ENCODE results near the gene MYO18A.

The MYO18A gene

DNA sequence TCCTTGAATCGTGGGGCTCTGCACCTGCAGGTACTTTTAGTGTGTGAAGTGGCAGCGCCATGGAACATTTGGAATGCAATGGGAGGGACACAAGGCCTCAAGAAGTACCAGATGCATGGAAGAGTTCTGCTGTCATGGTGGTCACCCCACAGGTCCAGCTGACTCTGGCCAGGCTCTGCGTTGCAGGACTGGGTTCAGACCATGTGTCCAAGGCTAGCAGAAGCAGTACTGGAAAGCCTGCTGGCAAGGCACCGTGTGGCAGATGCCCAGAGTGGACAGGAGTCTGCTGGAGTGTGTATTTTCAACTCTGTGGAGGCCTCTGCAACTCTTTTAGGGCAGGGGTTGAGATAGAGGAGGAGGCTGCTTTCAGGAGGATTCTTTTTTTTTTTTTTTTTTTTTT, 135.2 kb downstream of the MYO18A start:
- DNase-seq = no peak

DNA sequence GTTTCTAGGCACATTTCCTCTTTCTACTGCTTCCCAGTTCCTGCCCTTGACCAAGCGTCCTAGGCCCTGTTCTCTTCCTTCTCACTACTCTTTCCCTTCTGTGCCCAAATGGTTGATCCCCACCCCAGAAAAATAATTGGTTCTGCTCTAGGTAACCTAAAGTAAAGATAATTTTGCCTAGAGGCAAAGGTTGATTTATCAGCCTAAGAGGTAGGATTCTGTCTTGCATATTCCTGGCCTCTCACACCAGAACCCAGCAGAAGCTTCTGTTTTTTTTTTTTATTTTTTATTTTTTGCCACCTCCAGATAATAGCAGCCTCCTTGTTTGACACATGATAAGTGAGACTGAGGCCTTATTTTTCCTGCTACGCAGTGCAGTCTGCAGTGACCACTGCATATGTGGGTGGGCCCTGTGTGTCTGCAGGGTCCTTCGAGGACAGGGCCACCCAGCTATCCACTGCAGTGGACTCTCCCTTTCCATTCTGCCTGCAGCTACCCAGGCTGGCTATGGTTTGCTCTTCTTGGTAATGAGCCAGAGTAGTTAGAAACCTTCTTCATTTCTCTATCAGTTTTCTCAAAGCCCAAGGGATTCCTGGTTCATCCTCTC, 136.6 kb downstream of the MYO18A start:
- no peak for DNase-seq

DNA sequence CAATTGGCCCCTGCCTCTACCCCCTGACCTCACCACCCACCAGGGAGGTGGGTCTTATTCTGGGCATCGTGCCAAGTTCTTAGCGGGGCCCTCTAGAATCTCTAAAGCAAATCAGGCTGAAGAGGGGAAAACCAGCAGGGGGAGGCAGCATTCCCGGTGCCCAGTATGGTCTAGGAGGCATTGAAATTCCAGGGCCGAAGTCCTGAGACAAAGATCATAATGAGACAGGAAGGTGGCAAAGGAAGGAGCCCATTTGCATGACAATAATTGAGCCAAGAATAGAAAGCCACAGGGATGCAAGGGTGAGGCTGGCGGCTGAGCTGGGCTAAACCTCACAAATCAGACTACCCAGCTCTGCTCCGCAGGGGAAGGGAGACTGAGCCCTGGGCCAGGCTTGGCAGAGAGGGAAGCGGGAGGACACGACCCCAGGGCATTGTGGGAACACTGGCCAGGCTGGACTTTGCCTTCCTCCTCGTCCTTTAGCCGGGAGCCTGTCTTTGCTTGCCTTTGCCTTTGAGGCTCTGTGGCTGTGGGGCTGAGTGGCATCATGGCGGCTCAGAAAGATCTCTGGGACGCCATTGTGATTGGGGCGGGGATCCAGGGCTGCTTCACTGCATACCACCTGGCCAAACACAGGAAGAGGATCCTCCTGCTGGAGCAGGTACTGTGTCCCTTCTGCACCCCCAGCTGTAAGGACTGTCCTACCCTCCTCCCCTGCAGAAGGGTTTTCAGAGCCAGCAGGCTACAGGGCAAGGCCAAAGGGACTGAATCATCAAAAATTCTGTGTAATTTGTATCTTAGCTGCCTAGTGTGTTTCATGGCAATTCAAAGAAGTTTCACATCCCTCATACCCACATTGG, 137.3 kb downstream of the MYO18A start, which contains the start of gene PIPOX:
TSS of gene PIPOX (plus strand) at position 463 of the 860 bp plus-strand sequence. CDS start at position 548, 85 bp downstream.
- peak; percentile 98 for DNase-seq

DNA sequence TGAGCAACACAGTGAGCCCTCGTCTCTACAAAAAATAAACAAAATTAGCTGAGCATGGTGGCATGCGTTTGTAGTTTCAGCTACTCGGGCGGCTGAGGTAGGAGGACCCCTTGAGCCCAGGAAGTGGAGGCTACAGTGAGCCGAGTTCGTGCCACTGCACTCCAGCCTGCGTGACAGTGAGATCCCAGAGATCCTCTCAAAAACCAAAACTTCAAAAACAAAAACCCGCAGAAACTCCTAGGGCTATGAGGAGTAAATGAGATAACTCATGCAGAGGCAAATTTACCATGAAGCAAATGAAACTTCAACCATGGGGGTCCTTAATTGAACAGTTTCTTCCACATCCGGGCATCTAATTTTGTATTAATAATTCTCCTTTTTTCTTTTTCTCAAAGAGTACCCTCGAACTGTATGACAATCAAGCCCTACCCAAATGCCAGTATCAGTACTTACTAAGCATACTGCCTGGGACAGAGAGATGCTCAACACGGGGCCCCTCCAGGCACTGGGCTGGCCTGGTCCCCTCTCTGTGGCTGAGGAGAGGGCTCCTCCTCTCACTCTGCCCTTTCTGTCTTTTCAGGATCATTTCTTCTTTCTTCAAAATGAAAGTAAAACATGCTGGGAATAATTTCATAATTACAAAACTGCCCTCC, 138.0 kb downstream of the MYO18A start:
- DNase-seq = no peak

DNA sequence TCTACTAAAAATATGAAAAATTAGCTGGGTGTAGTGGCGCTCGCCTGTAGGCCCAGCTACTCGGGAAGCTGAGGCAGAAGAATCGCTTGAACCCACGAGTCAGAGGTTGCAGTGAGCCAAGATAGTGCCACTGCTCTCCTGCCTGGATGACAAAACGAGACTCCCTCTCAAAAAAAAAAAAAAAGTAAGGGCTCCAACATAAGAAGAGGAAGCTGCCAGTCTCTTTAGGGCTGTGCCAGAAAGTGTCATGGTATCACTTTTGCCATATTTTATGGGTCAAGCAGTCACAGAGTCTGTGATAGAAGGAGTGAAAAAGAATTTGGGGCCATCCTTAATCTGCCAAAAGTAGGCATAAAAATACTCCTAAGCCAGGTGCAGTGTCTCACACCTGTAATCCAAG, 138.6 kb downstream of the MYO18A start:
- no peak for DNase-seq

DNA sequence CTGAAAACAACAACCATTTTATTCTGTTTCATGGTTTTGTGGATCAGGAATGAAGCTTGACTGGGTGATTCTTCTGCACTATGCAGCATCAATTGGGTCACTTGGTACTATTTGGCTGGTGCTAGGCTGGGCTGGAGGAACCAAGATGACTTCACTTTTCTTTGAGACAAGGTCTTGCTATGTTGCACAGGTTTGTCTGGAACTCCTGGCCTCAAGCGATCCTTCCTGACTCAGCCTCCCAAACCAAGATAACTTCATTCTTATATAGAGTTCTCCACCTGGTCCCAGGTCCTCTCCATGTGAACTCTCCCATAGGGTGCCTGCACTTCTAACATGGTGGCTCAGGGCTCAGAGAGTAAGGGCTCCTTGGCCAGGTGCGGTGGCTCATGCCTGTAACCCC, 139.1 kb downstream of the MYO18A start:
- DNase-seq = no peak

DNA sequence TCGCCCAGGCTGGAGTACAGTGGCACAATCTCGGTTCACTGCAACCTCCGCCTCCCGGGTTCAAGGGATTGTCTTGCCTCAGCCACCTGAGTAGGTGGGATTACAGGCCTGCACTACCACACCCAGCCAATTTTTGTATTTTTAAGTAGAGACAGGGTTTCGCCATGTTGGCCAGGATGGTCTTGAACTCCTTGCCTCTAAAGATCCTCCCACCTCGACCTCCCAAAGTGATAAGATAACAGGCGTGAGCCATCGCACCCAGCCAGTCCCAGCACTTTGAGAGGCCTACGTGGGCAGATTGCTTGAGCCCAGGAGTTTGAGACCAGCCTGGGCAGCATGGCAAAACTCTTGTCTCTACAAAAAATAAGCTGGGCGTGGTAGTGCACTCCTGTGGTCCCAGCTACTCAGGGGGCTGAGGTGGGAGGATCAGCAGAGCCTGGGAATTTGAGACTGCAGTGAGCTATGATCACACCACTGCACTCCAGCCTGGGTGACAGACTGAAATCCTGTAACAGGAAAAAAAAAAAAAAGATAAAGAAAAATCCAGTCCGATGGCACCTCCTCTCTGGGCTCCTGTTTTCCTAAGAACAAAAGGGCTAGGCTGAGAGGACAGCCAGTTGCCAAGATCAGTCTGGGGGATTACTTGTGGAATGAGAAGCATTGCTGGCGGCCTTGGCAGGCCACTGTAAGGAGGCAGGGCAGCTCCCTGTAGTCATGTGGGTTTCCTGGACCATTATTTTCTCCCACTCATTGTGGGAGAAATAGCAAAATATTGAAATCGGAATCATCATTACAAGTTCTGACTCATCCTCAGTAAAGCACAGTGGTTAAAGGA, 140.2 kb downstream of the MYO18A start:
- DNase-seq = no peak

DNA sequence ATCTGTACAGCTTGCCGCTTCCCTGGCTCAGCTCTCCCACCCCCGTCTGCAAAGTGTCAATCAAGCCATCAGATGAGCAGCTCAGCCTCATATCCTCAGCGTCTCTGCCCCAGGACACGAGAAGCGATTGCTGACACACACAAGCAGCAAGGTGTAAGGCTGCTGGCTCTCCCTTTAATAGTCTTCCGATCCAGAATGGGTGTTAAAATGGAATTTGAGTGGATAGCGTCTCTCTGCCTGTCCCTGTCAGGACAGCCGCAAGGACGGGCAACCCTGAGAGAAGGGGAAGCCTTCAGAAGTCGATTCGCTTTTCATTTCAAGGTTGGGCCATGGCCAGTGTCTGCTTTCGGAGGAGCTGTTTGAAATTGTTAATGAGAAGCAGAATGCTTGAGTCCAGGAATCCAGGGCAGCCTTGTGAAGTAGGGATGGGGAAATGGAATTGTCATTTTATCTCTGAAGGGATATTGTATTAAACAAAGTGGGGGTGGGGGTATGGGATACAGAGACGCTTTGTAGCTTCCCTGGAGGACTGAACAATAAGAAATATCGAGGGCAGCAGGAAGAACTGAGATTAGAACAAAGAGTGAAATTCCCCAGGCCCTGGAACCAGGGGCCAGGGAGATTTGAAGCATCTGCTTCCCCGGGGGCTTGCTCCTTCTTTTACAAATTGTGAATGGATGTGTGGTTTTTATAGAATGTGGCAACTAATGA, 142.0 kb downstream of the MYO18A start:
- no peak for DNase-seq

DNA sequence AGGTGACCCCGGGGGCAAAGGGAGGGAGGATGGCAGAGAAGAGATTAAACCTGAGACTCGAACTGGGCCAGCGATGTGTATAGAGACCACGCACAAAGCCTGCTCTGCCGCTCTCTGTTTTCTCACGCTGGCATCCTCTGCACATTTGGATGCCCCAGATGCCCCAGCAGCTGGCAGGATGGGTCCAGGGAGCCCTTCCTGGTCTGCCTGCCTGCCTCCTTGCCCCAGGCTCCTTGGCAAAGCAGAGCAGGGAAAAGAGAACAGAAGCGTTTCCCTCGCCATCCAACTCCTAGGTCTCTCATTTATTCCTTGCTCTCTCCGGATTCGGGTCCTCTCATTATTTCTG, 142.5 kb downstream of the MYO18A start:
- no peak for DNase-seq

DNA sequence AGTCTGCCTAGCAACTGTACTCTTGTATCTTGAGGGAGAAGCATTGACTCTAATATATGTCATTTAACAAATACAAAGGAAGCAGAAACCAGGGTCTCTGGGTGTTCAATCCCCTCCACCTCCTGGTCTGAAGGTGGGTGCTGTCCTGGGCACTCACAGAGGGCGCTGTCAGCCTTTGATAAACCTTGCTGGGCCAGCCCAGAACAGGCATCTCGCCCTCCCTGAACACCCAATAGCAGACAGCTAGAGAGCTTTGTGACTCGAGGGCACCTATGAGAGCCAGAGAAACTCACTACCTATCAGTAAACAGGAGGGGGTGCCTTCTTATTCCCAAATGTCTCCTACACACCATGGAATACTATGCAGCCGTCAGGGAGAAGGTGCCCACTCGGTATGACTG, 143.6 kb downstream of the MYO18A start:
- no peak for DNase-seq

DNA sequence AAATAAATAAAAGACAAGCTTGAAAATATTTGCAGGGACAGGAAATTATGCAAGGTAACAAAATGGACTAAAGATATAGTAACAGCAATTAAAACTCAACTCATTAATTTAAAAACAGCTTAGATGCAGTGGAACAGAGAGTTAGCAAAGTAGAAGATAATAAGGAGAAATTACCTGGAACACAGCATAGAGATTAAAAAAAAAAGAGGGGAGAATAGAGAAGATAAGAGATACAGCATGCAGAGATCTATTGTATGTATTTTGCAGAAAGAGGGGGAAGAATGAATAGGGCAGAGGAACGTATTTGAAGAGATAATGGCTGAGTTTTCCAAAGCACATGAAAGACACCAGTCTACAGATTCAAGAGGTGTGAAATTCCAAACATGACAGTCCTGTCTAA, 145.7 kb downstream of the MYO18A start:
- no peak for DNase-seq

DNA sequence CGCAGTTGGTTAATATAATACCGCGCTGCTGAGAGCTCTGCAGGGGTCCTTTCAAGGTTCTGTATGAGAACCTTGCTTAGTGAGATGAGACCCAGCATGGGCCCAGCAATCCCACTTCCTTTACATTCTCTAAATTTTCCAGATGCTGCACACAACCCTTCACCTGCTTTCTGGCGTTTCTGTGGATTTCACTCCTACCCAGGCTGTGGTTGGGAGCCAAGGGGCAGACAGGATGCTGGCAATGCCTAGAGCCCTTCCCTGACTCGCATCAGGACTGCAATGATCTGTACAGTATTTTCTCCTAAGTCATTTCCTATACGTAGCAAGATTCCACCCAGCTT, 147.4 kb downstream of the MYO18A start:
- no peak for DNase-seq

DNA sequence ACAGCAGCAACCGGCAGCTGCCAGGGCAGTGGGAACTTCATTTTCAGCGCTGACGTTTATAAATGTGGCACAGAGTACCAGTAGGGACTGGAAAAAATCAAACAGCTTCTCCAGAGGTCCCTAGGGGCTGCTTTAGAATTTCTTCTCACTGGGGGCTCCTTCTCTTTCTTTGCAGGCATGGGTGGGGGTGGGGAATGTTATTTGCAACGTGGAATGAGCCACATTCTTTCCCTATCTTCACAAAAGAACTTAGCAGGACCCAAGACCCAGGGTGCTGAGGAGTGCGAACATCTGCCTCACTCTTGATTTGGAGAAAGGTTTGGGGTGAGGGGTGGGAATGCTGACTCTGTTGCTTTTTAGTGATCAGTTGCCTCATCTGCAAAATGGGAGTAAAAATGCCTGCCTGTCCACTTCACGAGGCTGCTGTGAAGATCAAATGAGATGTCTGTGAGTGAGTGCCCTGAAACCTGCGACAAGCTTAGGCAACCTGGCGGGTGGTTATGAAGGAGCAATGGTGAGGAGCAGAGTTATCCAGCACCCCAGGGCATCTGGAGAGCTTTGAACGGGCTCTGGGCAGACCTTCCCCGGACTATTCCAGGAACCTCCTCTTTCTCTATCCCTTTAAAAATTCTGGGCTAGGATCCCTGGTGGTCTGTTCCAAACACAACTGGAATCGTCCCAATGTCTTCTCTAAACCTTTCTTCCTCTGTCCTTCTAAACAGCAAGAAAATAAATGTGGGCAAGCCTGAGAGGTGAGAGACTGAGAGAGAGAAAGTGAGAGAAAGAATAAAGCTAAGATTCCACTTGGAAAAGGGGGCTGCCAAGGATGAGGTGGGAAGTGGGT, 148.0 kb downstream of the MYO18A start:
- DNase-seq = no peak

DNA sequence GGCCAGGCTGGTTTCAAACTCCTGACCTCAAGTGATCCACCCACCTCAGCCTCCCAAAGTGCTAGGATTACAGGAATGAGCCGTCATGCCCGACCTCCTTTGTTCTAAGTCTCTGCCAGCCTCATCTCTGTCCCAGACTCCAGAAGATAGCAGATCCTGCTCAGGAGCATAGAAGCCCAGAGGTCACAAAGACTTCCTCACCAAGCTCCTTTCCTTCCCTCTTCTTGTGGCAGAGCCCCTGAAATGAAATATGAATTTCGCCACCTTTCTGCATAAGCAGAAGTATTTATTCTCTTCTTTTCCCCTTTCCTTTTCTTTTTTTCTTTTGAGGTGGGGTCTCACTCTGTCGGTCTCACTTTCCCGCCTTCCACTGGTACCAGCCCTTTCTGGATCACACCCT, 148.7 kb downstream of the MYO18A start:
- no peak for DNase-seq

DNA sequence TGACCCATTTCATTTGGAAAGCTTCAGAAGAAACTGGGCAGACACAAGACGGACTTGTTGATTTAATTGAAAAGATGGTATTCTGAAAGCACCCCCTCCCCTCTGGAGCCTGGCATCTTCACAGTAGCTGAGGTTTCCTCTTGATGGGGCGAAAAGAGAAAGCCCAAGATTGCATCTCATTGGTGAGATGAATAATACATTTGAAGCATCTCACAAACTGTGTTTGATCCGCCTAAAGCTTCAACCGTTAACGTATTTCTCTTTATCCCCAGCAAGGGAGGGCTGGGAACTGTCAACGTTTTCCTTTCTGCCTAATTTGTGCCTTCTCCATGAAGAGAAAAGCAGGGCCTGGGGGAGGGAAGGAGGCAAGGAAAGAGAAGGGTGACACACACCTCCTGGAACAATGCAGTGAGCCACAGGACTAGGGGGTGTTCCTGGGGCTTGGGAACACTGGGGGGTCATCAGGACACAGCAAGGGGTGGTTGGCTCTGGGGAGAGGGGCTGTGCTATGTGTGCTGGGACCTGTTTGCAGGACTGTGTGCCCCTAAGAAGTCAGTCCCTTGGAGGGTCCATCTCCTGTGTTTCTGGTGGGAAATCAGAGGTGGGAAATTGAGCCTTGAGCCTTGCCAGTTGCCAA, 155.8 kb downstream of the MYO18A start:
- DNase-seq = no peak

DNA sequence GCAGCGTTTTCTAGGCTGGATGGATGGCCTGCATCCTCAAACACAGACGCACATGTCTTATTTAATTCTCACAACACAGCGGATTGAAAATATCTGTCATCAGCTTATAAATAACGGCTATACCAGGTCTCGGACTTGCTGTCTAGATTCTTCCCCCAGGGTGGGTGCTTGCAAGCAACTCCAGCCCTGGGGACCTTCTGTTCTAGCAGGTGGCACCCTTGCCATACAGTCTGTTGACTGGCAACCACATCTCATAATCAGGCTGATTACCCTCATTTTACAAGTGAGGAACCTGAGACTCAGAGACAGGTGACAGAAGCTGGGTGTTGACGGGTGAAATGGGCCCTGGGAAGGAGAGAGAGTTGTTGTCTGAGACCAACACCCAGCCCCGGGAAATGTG, 158.1 kb downstream of the MYO18A start:
- no peak for DNase-seq

DNA sequence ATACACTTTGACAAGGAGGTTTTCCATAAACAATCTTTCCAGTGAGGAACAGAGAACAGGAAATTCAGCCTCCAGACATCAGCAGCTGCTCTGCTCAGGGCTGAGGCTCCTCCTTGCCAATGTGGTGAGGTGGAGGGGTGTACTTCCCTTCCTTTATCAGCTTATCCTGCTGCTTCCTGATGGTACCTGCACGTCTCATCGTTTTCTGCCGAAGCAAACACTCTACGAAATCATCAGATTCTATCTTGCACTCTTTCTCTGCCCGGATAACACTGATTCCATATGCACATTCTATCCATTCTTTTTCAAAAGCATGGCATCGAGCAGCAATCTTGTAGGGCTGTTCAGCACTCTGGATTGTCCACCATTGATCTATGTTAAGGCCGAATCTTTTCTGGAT, 159.0 kb downstream of the MYO18A start:
- no peak for DNase-seq
